ENCODE measurements around the gene DCTN4. TPM values are rescaled to one million over a fixed set of nuclear protein-coding genes. Genes with fewer than 3 reads are reported as not detected.

The DCTN4 gene
- total and polyA plus RNA-seq, 2 of the 8 experiments (the other 6 are each of a cell fraction or from before 2014, with no cell fraction given) = 20.5 to 42.7 TPM

GRCh38 chr5:150780816-150781221 is 22.0 kb upstream of the DCTN4 start (continued):
- TF ChIP-seq, protein P1, sequence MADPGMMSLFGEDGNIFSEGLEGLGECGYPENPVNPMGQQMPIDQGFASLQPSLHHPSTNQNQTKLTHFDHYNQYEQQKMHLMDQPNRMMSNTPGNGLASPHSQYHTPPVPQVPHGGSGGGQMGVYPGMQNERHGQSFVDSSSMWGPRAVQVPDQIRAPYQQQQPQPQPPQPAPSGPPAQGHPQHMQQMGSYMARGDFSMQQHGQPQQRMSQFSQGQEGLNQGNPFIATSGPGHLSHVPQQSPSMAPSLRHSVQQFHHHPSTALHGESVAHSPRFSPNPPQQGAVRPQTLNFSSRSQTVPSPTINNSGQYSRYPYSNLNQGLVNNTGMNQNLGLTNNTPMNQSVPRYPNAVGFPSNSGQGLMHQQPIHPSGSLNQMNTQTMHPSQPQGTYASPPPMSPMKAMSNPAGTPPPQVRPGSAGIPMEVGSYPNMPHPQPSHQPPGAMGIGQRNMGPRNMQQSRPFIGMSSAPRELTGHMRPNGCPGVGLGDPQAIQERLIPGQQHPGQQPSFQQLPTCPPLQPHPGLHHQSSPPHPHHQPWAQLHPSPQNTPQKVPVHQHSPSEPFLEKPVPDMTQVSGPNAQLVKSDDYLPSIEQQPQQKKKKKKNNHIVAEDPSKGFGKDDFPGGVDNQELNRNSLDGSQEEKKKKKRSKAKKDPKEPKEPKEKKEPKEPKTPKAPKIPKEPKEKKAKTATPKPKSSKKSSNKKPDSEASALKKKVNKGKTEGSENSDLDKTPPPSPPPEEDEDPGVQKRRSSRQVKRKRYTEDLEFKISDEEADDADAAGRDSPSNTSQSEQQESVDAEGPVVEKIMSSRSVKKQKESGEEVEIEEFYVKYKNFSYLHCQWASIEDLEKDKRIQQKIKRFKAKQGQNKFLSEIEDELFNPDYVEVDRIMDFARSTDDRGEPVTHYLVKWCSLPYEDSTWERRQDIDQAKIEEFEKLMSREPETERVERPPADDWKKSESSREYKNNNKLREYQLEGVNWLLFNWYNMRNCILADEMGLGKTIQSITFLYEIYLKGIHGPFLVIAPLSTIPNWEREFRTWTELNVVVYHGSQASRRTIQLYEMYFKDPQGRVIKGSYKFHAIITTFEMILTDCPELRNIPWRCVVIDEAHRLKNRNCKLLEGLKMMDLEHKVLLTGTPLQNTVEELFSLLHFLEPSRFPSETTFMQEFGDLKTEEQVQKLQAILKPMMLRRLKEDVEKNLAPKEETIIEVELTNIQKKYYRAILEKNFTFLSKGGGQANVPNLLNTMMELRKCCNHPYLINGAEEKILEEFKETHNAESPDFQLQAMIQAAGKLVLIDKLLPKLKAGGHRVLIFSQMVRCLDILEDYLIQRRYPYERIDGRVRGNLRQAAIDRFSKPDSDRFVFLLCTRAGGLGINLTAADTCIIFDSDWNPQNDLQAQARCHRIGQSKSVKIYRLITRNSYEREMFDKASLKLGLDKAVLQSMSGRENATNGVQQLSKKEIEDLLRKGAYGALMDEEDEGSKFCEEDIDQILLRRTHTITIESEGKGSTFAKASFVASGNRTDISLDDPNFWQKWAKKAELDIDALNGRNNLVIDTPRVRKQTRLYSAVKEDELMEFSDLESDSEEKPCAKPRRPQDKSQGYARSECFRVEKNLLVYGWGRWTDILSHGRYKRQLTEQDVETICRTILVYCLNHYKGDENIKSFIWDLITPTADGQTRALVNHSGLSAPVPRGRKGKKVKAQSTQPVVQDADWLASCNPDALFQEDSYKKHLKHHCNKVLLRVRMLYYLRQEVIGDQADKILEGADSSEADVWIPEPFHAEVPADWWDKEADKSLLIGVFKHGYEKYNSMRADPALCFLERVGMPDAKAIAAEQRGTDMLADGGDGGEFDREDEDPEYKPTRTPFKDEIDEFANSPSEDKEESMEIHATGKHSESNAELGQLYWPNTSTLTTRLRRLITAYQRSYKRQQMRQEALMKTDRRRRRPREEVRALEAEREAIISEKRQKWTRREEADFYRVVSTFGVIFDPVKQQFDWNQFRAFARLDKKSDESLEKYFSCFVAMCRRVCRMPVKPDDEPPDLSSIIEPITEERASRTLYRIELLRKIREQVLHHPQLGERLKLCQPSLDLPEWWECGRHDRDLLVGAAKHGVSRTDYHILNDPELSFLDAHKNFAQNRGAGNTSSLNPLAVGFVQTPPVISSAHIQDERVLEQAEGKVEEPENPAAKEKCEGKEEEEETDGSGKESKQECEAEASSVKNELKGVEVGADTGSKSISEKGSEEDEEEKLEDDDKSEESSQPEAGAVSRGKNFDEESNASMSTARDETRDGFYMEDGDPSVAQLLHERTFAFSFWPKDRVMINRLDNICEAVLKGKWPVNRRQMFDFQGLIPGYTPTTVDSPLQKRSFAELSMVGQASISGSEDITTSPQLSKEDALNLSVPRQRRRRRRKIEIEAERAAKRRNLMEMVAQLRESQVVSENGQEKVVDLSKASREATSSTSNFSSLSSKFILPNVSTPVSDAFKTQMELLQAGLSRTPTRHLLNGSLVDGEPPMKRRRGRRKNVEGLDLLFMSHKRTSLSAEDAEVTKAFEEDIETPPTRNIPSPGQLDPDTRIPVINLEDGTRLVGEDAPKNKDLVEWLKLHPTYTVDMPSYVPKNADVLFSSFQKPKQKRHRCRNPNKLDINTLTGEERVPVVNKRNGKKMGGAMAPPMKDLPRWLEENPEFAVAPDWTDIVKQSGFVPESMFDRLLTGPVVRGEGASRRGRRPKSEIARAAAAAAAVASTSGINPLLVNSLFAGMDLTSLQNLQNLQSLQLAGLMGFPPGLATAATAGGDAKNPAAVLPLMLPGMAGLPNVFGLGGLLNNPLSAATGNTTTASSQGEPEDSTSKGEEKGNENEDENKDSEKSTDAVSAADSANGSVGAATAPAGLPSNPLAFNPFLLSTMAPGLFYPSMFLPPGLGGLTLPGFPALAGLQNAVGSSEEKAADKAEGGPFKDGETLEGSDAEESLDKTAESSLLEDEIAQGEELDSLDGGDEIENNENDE (IDR thresholded peaks at IDR 0.05; ENCODE audit: insufficient replicate concordance, low read length) = no peak
- TF ChIP-seq KDM5A (IDR thresholded peaks at IDR 0.05; ENCODE audit: low read length) (no peak), FOSL1 (IDR thresholded peaks at IDR 0.05; ENCODE audit: insufficient read depth, low read depth, low read length) (no peak), EGR1 (IDR thresholded peaks at IDR 0.05; ENCODE audit: borderline replicate concordance, low read depth, low read length) (no peak), GABPA (IDR thresholded peaks at IDR 0.05; ENCODE audit: borderline replicate concordance, insufficient read depth, low read length) (no peak), CTBP2 (IDR thresholded peaks at IDR 0.05; ENCODE audit: borderline replicate concordance, insufficient read depth, insufficient read length, low read length) (no peak), HDAC6 (IDR thresholded peaks at IDR 0.05; ENCODE audit: low read depth, low read length) (no peak), GTF2F1 (IDR thresholded peaks at IDR 0.05; ENCODE audit: borderline replicate concordance, low read depth, low read length) (no peak), SP4 (IDR thresholded peaks at IDR 0.05; ENCODE audit: low read length) (no peak), ASH2L (IDR thresholded peaks at IDR 0.05; ENCODE audit: low read length) (no peak), SUZ12 (IDR thresholded peaks at IDR 0.05; ENCODE audit: low read length) (no peak)
- TF ChIP-seq, protein P2, sequence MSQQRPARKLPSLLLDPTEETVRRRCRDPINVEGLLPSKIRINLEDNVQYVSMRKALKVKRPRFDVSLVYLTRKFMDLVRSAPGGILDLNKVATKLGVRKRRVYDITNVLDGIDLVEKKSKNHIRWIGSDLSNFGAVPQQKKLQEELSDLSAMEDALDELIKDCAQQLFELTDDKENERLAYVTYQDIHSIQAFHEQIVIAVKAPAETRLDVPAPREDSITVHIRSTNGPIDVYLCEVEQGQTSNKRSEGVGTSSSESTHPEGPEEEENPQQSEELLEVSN (IDR thresholded peaks at IDR 0.05) = no peak

Data from H1 (cell line).